GM23338 (cell line): ENCODE measurements around the gene CMTM5. TPM values are rescaled to one million over a fixed set of nuclear protein-coding genes. Genes with fewer than 3 reads are reported as not detected.

Source experiments
- ATAC-seq: fragments of 200-7000 bp; cut with Tn5 transposase; 3 replicates; pipeline ENCODE4 v1.9.1; 2020
- DNase-seq: peaks from one replicate; pipeline ENCODE4 v3.0.0-alpha.2; 2015; ENCODE audit warnings: low spot score
- H2AFZ ChIP-seq: fragments of 200-600 bp; sonication (generic); 2 replicates; pipeline ENCODE4 v1.8.0; 2016; ENCODE audit warnings: antibody characterized with exemption, mild to moderate bottlenecking, moderate library complexity
- H3F3A ChIP-seq: fragments of 200-600 bp; sonication (generic); replicated peaks from 2 replicates; pipeline ENCODE4 v1.8.0; 2017; ENCODE audit warnings: antibody characterized with exemption, mixed run types, low read depth
- H3K27ac ChIP-seq: fragments of 200-600 bp; sonication (generic); 2 replicates; pipeline ENCODE4 v1.6.1; 2016; ENCODE audit warnings: low read depth
- H3K27me3 ChIP-seq: fragments of 200-600 bp; sonication (generic); 2 replicates; pipeline ENCODE4 v1.8.0; 2016; ENCODE audit warnings: mild to moderate bottlenecking, mixed run types, moderate library complexity; ENCODE audit not compliant: insufficient read depth
- H3K36me3 ChIP-seq: fragments of 200-600 bp; sonication (generic); 2 replicates; pipeline ENCODE4 v1.8.0; 2016; ENCODE audit warnings: mild to moderate bottlenecking; ENCODE audit not compliant: insufficient read depth
- H3K4me1 ChIP-seq: fragments of 200-600 bp; sonication (generic); 2 replicates; pipeline ENCODE4 v1.8.0; 2016; ENCODE audit warnings: mild to moderate bottlenecking, moderate library complexity; ENCODE audit not compliant: insufficient read depth
- H3K4me2 ChIP-seq: fragments of 200-600 bp; sonication (generic); 2 replicates; pipeline ENCODE4 v1.7.1; 2017; ENCODE audit warnings: mixed run types
- H3K4me3 ChIP-seq: fragments of 200-600 bp; sonication (generic); 2 replicates; pipeline ENCODE4 v1.6.1; 2016; ENCODE audit warnings: mixed run types
- H3K79me2 ChIP-seq: fragments of 200-600 bp; sonication (generic); replicated peaks from 2 replicates; pipeline ENCODE4 v1.8.0; 2017; ENCODE audit warnings: mild to moderate bottlenecking; ENCODE audit not compliant: insufficient read depth
- H3K9me2 ChIP-seq: fragments of 200-600 bp; sonication (generic); 2 replicates; pipeline ENCODE4 v1.8.0; 2017; ENCODE audit not compliant: insufficient read depth
- H4K20me1 ChIP-seq: fragments of 200-600 bp; sonication (generic); replicated peaks from 2 replicates; pipeline ENCODE4 v1.8.0; 2017; ENCODE audit warnings: mild to moderate bottlenecking; ENCODE audit not compliant: insufficient read depth
- H3K27ac Mint-ChIP-seq: 2 replicates; pipeline ENCODE4 v1.8.0; 2020; ENCODE audit warnings: inconsistent platforms, mild to moderate bottlenecking, moderate library complexity, mixed read lengths
- H3K27me3 Mint-ChIP-seq: 3 replicates; pipeline ENCODE4 v1.8.0; 2022; ENCODE audit warnings: low read depth, mild to moderate bottlenecking, moderate library complexity, mixed read lengths, inconsistent platforms; ENCODE audit not compliant: insufficient read depth, poor library complexity
- H3K36me3 Mint-ChIP-seq: 3 replicates; pipeline ENCODE4 v1.8.0; 2021; ENCODE audit warnings: low read depth, mild to moderate bottlenecking, inconsistent platforms, moderate library complexity, mixed read lengths
- H3K4me1 Mint-ChIP-seq: 3 replicates; pipeline ENCODE4 v1.8.0; 2020; ENCODE audit warnings: mild to moderate bottlenecking, inconsistent platforms, mixed read lengths
- H3K4me3 Mint-ChIP-seq: 3 replicates; pipeline ENCODE4 v1.8.0; 2021; ENCODE audit warnings: moderate library complexity, mild to moderate bottlenecking, inconsistent platforms, mixed read lengths
- H3K9me3 Mint-ChIP-seq: 3 replicates; pipeline ENCODE4 v1.8.0; 2020; ENCODE audit warnings: moderate library complexity, mild to moderate bottlenecking, inconsistent platforms, mixed read lengths
- CREB1 ChIP-seq: fragments of 250-450 bp; sonication (Bioruptor Pico); IDR thresholded peaks from 2 replicates; pipeline ENCODE4 v1.5.0; 2020; ENCODE audit warnings: low read depth, mild to moderate bottlenecking, moderate library complexity
- ETS1 ChIP-seq: IDR thresholded peaks from 2 replicates; pipeline ENCODE4 v1.6.1; 2016; ENCODE audit warnings: antibody characterized with exemption
- EZH2 ChIP-seq: fragments of 200-600 bp; sonication (generic); IDR thresholded peaks from one replicate; pipeline ENCODE4 v1.8.0; 2017; ENCODE audit warnings: antibody characterized with exemption, mild to moderate bottlenecking, low read depth; ENCODE audit not compliant: unreplicated experiment
- EZH2phosphoT487 ChIP-seq: fragments of 200-600 bp; sonication (generic); IDR thresholded peaks from one replicate; pipeline ENCODE4 v1.8.1; 2018; ENCODE audit warnings: antibody characterized with exemption; ENCODE audit not compliant: unreplicated experiment
- JUNB ChIP-seq: IDR thresholded peaks from one replicate; pipeline ENCODE4 v1.6.1; 2016; ENCODE audit warnings: antibody characterized with exemption; ENCODE audit not compliant: unreplicated experiment
- NANOG ChIP-seq: IDR thresholded peaks from 2 replicates; pipeline ENCODE4 v1.6.1; 2016; ENCODE audit warnings: antibody characterized with exemption, borderline replicate concordance
- POLR2AphosphoS5 ChIP-seq: IDR thresholded peaks from 2 replicates; pipeline ENCODE4 v1.6.1; 2016; ENCODE audit warnings: antibody characterized with exemption, low read depth
- REST ChIP-seq: IDR thresholded peaks from one replicate; pipeline ENCODE4 v1.6.1; 2018; ENCODE audit warnings: antibody characterized with exemption; ENCODE audit not compliant: unreplicated experiment
- STAT1 ChIP-seq: IDR thresholded peaks from one replicate; pipeline ENCODE4 v1.6.1; 2016; ENCODE audit warnings: antibody characterized with exemption; ENCODE audit not compliant: unreplicated experiment
- ZNF114 ChIP-seq: fragments of 250-450 bp; sonication (Bioruptor Pico); IDR thresholded peaks from 2 replicates; pipeline ENCODE4 v1.5.0; 2020; ENCODE audit warnings: mild to moderate bottlenecking, moderate library complexity
- ZNF331 ChIP-seq: fragments of 250-450 bp; sonication (Bioruptor Pico); IDR thresholded peaks from 2 replicates; pipeline ENCODE4 v1.5.0; 2020; ENCODE audit warnings: low read depth, mild to moderate bottlenecking, moderate library complexity
- ZNF462 ChIP-seq: fragments of 250-450 bp; sonication (Bioruptor Pico); IDR thresholded peaks from 2 replicates; pipeline ENCODE4 v1.5.0; 2020; ENCODE audit warnings: mild to moderate bottlenecking, moderate library complexity
- polyA plus RNA-seq: library from polyadenylated mRNA; unstranded; fragments of >200 nt; fragmentation: Nextera tagmentation; extraction: Ambion mirVana; gene quantifications from 2 replicates; pipeline ENCODE4 v1.2.1, GENCODE V29; 2016
- total RNA-seq: library from RNA; depleted of rRNA; stranded (reverse); fragments of >200 nt; shearing (Covaris generic); gene quantifications from 2 replicates; pipeline ENCODE4 v1.2.3, GENCODE V29; 2014
- TF ChIP-seq, protein P1 (sequence below), 2 experiments: fragments of 200-600 bp in 1 of 2; sonication (generic) in 1 of 2; conservative IDR thresholded peaks; 2 replicates each; pipeline versions ENCODE4 v1.5.1 to v1.6.1; 2016 to 2017; ENCODE audit warnings: antibody characterized with exemption in 2 of 2, low read depth in 2 of 2, mild to moderate bottlenecking in 2 of 2, moderate library complexity in 1 of 2

Gene CMTM5
- total and polyA plus RNA-seq, 2 experiments from 2014 or later: 0.24 TPM; not detected in 1

- no peak for TF ChIP-seq ZNF462 (CRISPR knock-in tag)
- no peak for TF ChIP-seq ETS1
- no peak for TF ChIP-seq STAT1
- no peak for TF ChIP-seq ZNF114 (CRISPR knock-in tag)
- TF ChIP-seq EZH2: no peak
- TF ChIP-seq EZH2phosphoT487: no peak
- no peak for TF ChIP-seq ZNF331 (CRISPR knock-in tag)
- TF ChIP-seq POLR2AphosphoS5: no peak
- TF ChIP-seq CREB1: no peak
- TF ChIP-seq NANOG: no peak
- no peak for TF ChIP-seq REST
- TF ChIP-seq, protein P1, sequence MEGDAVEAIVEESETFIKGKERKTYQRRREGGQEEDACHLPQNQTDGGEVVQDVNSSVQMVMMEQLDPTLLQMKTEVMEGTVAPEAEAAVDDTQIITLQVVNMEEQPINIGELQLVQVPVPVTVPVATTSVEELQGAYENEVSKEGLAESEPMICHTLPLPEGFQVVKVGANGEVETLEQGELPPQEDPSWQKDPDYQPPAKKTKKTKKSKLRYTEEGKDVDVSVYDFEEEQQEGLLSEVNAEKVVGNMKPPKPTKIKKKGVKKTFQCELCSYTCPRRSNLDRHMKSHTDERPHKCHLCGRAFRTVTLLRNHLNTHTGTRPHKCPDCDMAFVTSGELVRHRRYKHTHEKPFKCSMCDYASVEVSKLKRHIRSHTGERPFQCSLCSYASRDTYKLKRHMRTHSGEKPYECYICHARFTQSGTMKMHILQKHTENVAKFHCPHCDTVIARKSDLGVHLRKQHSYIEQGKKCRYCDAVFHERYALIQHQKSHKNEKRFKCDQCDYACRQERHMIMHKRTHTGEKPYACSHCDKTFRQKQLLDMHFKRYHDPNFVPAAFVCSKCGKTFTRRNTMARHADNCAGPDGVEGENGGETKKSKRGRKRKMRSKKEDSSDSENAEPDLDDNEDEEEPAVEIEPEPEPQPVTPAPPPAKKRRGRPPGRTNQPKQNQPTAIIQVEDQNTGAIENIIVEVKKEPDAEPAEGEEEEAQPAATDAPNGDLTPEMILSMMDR (conservative IDR thresholded peaks at IDR 0.05; ENCODE audit: low read depth in 2 of 2): no peak
- TF ChIP-seq JUNB: no peak
Observed at GRCh38 chr14:23384364-23385080, 7.7 kb downstream of the CMTM5 start.

More at GRCh38 chr14:23384364-23385080, 7.7 kb downstream of the CMTM5 start:
- Mint-ChIP-seq H3K27me3 (peaks cover 5% of the 10 kb centered on the region), H3K4me1 (peaks cover 17% of the 10 kb centered on the region), H3K36me3 (no peaks in the 10 kb centered on the region; the same call in 2 of the 3 replicates), H3K27ac (no peak overlapping the region), H3K9me3 (no peaks in the 10 kb centered on the region; the same call in 2 of the 3 replicates), H3K4me3 (no peak overlapping the region)
- H3K9me2 ChIP-seq: no peaks in the 10 kb centered on the region
- H3K4me3 ChIP-seq: no peak overlapping the region
- H2AFZ ChIP-seq: no peak overlapping the region
- no peaks in the 10 kb centered on the region for H3K36me3 ChIP-seq
- no peaks in the 10 kb centered on the region; the same call in 1 of the 2 replicates for H4K20me1 ChIP-seq
- ATAC-seq (no peak), DNase-seq (no peak)
- no peaks in the 10 kb centered on the region for H3K27me3 ChIP-seq
- H3F3A ChIP-seq: no peaks in the 10 kb centered on the region
- H3K79me2 ChIP-seq: no peaks in the 10 kb centered on the region
- no peaks in the 10 kb centered on the region; the same call in 1 of the 2 replicates for H3K4me1 ChIP-seq
- H3K27ac ChIP-seq: no peak overlapping the region
- H3K4me2 ChIP-seq: no peak overlapping the region
